HG03064 (cell line): ENCODE measurements around the gene PATJ.

Experiments used
- ATAC-seq: cut with Tn5 transposase; IDR thresholded peaks from one replicate; pipeline ENCODE4 v1.9.1; 2021; ENCODE audit warnings: low read depth; ENCODE audit not compliant: unreplicated experiment

Gene PATJ

GRCh38 chr1:62034790-62035189, 292.5 kb downstream of the PATJ start:
- ATAC-seq: no peak

- ATAC-seq: no peak
These were observed 295.0 kb downstream of the PATJ start for GRCh38 chr1:62037274-62037673.

- ATAC-seq: no peak
These were observed 296.5 kb downstream of the PATJ start for GRCh38 chr1:62038594-62039284.

DNA sequence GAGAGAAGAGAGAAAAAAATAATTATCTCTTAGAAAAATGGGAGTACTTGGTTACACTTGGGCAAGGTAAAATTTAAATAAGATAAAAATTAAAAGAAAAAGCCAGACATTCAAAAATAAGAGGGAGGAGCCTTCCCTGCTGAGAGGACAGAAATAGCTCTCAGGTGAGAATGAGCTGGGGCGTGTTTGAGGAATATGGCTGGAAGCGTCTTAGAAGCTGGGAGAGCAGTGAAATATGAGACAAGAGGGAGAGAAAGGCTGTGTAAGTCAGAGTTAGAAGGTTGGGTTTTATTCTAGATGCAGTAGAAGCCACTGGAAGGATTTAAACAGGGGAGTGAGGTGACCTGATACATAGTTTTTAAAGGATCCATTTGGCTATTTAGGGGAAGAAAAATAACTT, 298.2 kb downstream of the PATJ start:
- no peak for ATAC-seq

DNA sequence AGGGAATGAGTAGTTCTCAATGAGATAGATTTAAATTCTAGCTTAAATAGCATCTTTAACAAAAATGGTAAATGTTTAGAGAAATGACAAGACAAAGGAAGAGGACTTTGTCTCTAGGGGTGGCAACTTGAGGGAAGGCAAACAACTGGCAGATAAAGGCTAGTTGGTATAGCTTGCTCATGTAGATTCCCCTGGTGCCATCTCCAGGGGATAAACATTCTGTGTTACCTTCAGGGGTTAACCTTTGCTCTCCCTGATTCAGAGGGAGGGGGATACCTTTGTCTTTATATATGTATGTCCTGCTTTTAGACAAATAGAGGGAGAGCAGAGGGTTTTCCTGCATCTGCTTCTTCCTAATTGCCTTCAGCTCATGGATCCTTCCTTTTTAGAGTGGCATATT, 298.7 kb downstream of the PATJ start:
- ATAC-seq: no peak

DNA sequence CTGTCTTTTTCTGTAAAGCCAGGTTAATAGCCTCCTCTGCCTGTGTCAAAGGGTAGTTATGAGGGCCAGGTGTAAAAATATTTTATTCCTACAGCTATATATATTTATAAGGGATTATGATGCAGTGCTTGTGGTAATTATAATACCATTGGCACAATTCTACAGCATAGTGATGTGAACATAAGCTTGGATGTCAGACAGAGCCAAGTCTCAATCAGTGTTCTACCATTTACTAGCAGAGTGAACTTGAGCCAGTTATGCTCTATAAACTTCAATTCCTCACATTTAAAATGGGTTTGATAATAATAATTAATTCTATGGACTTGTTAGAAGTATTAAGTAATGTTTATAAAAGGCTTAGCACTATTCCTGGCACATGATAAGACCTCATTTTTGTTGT, 300.9 kb downstream of the PATJ start:
- no peak for ATAC-seq

GRCh38 chr1:62045574-62045973, 303.3 kb downstream of the PATJ start:
- no peak for ATAC-seq

GRCh38 chr1:62046927-62047326, 304.6 kb downstream of the PATJ start:
- no peak for ATAC-seq

DNA sequence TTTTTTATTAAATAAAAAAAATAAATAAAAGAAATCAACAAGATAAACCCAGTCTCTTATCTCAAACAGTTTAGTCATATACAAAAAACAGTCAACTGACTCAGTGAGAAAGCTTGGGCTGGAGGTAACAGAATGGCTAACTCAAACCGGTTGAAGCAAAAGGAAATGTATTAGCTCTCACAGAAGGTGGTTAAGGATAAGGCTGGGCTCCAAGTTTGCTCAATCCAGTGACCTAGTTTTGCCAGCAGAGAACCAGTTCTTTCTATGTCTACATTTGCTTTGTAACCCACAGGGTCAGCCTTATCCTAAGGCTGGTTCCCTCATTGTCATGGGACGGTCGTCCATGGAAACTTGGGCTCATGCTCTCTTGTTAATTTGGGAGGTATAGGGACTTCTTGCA, 307.9 kb downstream of the PATJ start:
- no peak for ATAC-seq

DNA sequence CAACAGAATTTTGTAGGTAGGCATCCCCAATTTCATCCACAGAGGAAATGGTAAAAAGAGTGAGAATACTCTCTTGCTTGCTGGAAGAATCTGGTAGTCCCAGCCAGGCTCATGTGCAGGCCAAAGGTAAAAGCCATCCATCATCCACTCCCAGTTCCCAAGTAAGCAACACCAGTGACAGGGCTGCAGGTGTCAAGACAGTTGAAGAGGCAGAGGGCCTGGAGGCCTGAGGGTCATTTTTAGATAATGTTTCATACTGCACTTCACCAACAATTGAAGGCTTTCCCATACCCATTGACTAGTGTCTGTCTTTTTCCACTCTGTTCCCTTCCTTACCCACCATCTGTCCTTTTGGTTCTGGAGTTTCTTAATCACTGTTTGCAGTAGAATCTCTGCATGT, 310.7 kb downstream of the PATJ start:
- no peak for ATAC-seq

- no peak for ATAC-seq
These were observed 311.9 kb downstream of the PATJ start for GRCh38 chr1:62054188-62054587.

- no peak for ATAC-seq
These were observed 314.9 kb downstream of the PATJ start for GRCh38 chr1:62057230-62057629.

- no peak for ATAC-seq
These were observed 315.5 kb downstream of the PATJ start for GRCh38 chr1:62057641-62058290.

DNA sequence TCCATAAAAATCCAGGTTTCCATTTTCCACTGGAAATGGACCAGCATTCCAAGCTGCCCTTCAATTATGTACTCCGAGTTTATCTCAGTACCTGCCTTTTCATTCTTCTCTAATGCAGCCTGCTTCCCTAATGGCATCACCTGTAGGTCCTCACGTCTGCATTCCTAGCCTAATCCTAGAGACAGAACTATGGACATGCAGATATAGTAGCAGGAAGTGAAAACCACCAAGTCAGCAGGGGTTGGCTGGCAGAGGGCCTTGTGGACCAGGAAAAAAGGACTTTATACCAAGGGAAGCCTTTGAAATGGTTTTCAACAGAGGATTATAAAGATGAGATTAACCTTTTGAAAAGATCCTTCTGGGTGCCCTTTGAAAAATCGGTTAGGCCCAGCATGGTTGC, 316.7 kb downstream of the PATJ start:
- no peak for ATAC-seq

- ATAC-seq: no peak
These were observed 319.8 kb downstream of the PATJ start for GRCh38 chr1:62062087-62062486.

DNA sequence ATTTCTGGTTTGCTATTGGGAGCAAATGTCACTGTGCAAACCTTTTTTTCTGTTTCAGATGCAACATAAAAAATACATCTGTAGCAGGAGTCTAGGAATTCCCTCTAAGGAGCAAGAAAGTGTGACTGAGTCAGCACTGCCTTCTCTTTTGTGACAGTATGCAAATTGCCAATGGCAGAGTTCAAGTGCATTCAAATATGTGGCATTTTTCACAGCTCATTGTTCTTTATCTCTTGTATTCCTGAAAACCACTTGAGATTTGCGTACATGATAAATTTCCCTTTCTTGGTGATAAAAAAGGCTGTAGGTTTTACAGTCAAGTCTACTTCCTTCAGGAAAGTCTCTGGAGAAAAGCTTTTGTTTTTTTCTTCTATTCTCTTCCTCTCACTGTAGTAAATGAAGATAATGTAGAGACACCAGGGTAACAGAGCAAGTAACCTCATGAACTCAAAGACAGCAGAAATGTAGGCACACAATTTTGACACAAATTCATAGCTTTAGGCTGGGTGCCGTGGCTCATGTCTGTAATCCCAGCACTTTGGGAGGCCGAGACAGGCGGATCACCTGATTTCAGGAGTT, 322.6 kb downstream of the PATJ start:
- no peak for ATAC-seq

DNA sequence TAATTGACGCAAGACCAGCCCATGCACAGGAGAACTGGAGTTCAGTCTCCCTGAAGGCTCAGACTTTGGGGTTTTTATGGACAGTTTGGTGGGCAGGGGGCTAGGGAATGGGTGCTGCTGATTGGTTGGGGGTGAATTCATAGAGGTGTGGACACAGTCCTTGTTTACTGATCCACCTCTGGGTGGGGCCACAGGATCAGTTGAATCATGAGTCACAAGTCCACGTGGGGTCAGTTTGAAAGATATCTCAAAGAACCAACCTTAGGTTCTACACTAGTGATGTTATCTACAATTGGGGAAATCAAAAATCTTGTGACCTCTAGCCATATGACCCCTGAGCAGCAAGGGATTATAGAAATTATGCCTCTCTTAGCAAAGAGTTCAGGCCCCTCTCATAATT, 324.4 kb downstream of the PATJ start:
- no peak for ATAC-seq

DNA sequence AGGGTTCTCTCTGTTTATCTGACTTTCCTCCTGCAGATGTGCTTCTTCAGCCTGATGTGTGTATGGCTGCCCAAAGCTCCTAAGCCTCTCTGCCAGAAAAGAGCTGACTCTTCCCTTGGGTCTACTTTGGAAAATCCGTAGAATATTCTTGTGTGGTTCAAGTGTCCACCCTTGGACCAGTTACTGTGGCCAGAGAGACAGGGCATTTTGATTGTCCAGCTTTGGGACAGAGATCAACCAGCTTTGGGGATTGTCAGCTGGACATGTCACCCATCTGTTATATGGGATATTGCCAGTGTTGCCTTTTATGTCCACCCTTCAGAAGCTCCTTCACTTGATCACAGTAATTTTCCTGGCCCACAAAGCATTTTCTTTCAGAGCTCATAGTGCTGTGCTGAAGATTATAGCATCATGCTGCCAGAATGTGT, 326.1 kb downstream of the PATJ start:
- ATAC-seq: no peak

GRCh38 chr1:62068978-62069377, 326.7 kb downstream of the PATJ start:
- ATAC-seq: no peak

GRCh38 chr1:62070384-62071011, 328.2 kb downstream of the PATJ start:
- ATAC-seq: no peak

- ATAC-seq: no peak
These were observed 329.4 kb downstream of the PATJ start for GRCh38 chr1:62071695-62072094.

DNA sequence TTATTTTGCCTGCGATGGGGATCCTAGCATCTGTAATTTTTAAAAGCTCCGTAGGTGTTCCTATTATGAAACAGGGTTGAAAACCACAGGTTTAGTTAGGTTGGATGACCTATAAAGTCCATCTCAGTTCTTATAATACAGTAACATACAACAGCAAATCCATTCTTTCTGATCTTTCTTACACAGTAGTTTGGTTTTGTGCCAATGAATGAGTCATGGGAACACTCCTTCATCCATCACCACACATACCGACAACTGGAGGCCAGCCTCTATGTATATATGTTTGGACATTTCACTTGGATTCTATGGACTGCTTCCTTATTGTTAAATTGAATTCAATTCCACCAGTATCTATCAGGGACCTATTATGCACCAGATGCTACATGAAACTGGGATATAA, 334.0 kb downstream of the PATJ start:
- ATAC-seq: no peak
